ENCODE measurements around the gene JAZF1. TPM values are rescaled to one million over a fixed set of nuclear protein-coding genes. Genes with fewer than 3 reads are reported as not detected.

The JAZF1 gene
- total RNA-seq, 1 experiment from 2014 or later, result 3.4 TPM

- H3K9ac ChIP-seq (ENCODE audit: low read length), result no peak overlapping the region
- CTCF ChIA-PET, result no interaction called here
- no peaks in the 10 kb centered on the region for H3K9me2 ChIP-seq (ENCODE audit: insufficient read depth)
- H3K27ac ChIP-seq (ENCODE audit: low read depth, low read length), result no peak overlapping the region
- no peaks in the 10 kb centered on the region for H4K20me1 ChIP-seq (ENCODE audit: insufficient read depth)
- TF ChIP-seq, protein P1, sequence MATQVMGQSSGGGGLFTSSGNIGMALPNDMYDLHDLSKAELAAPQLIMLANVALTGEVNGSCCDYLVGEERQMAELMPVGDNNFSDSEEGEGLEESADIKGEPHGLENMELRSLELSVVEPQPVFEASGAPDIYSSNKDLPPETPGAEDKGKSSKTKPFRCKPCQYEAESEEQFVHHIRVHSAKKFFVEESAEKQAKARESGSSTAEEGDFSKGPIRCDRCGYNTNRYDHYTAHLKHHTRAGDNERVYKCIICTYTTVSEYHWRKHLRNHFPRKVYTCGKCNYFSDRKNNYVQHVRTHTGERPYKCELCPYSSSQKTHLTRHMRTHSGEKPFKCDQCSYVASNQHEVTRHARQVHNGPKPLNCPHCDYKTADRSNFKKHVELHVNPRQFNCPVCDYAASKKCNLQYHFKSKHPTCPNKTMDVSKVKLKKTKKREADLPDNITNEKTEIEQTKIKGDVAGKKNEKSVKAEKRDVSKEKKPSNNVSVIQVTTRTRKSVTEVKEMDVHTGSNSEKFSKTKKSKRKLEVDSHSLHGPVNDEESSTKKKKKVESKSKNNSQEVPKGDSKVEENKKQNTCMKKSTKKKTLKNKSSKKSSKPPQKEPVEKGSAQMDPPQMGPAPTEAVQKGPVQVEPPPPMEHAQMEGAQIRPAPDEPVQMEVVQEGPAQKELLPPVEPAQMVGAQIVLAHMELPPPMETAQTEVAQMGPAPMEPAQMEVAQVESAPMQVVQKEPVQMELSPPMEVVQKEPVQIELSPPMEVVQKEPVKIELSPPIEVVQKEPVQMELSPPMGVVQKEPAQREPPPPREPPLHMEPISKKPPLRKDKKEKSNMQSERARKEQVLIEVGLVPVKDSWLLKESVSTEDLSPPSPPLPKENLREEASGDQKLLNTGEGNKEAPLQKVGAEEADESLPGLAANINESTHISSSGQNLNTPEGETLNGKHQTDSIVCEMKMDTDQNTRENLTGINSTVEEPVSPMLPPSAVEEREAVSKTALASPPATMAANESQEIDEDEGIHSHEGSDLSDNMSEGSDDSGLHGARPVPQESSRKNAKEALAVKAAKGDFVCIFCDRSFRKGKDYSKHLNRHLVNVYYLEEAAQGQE (IDR thresholded peaks at IDR 0.05; ENCODE audit: low read depth), result no peak
- TF ChIP-seq CEBPB (IDR thresholded peaks at IDR 0.05; ENCODE audit: low read depth) (no peak), RAD21 (IDR thresholded peaks at IDR 0.05; ENCODE audit: low read depth) (no peak), JUND (IDR thresholded peaks at IDR 0.05) (no peak), FOSL1 (IDR thresholded peaks at IDR 0.05; ENCODE audit: low read depth) (no peak), ZNF274 (IDR thresholded peaks at IDR 0.05; ENCODE audit: low read depth, low read length) (no peak), MAX (IDR thresholded peaks at IDR 0.05) (no peak), ELF1 (IDR thresholded peaks at IDR 0.05; ENCODE audit: borderline replicate concordance, low read depth) (no peak), POLR2A (IDR thresholded peaks at IDR 0.05; ENCODE audit: borderline replicate concordance, extremely low read depth, insufficient read depth, insufficient read length) (no peak), SRF (IDR thresholded peaks at IDR 0.05; ENCODE audit: low read depth) (no peak)
- TF ChIP-seq, protein P2, sequence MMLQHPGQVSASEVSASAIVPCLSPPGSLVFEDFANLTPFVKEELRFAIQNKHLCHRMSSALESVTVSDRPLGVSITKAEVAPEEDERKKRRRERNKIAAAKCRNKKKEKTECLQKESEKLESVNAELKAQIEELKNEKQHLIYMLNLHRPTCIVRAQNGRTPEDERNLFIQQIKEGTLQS (IDR thresholded peaks at IDR 0.05), result no peak
- ATAC-seq (no peak), DNase-seq (ENCODE audit: low read depth, low spot score) (no peak)
- POLR2A ChIA-PET, result no interaction called here
- H3K79me2 ChIP-seq (ENCODE audit: insufficient read depth, low read length), result no peaks in the 10 kb centered on the region
- no peaks in the 10 kb centered on the region for H3K4me1 ChIP-seq (ENCODE audit: control insufficient read depth in 1 of 2, insufficient read depth in 2 of 2, low read length in 2 of 2)
- H3K27me3 ChIP-seq (ENCODE audit: insufficient read depth, low read length), result no peaks in the 10 kb centered on the region
- no peak overlapping the region for H3K4me2 ChIP-seq (ENCODE audit: low read length)
- no peaks in the 10 kb centered on the region for H3K9me3 ChIP-seq (ENCODE audit: control insufficient read depth in 1 of 2, insufficient read depth in 1 of 2, low read depth in 1 of 2, low read length in 2 of 2)
- no peaks in the 10 kb centered on the region for H3K36me3 ChIP-seq (ENCODE audit: control insufficient read depth in 1 of 2, insufficient read depth in 2 of 2, low read length in 2 of 2)
- RAD21 ChIA-PET (ENCODE audit: low non-redundant PET in 1 of 2, low total read pairs in 2 of 2, uncharacterized antibody in 2 of 2, unreplicated experiment in 2 of 2), result no interaction called here
- BruUV-seq (replicated peaks), result no TSS peak
- intact Hi-C loops (cut with micrococcal nuclease), result no loop called here
- no peak overlapping the region for H3K4me3 ChIP-seq (replicated peaks in 1 of 2; ENCODE audit: low read depth in 1 of 2, low read length in 2 of 2)
- H2AFZ ChIP-seq (ENCODE audit: low read depth, low read length, poor library complexity, severe bottlenecking), result no peak overlapping the region
These were observed 50.3 kb downstream of the JAZF1 start for GRCh38 chr7:28130277-28130676.
